DND-41 (cell line): ENCODE measurements around the gene TSSK2.

Source experiments
- ATAC-seq: fragments of 200-7000 bp; cut with Tn5 transposase; 3 replicates; pipeline ENCODE4 v1.9.1; 2021; ENCODE audit warnings: low read depth; ENCODE audit not compliant: insufficient read depth
- DNase-seq: peaks from one replicate; pipeline ENCODE4 v3.0.0-alpha.2; 2020
- H2AFZ ChIP-seq: 2 replicates; pipeline ENCODE4 v1.6.0; 2012; ENCODE audit warnings: low read depth, low read length
- H3K27ac ChIP-seq: 2 replicates; pipeline ENCODE4 v1.5.1; 2012; ENCODE audit warnings: low read length, inconsistent platforms
- H3K27me3 ChIP-seq: fragments of 200-600 bp; sonication (generic); 2 replicates; pipeline ENCODE4 v1.6.0; 2012; ENCODE audit warnings: low read length, mild to moderate bottlenecking, inconsistent platforms; ENCODE audit not compliant: insufficient read depth, poor library complexity
- H3K36me3 ChIP-seq: 2 replicates; pipeline ENCODE4 v1.5.1; 2012; ENCODE audit warnings: low read length, inconsistent platforms; ENCODE audit not compliant: insufficient read depth
- H3K4me1 ChIP-seq: 2 replicates; pipeline ENCODE4 v1.5.1; 2012; ENCODE audit warnings: mild to moderate bottlenecking, low read length; ENCODE audit not compliant: insufficient read depth
- H3K4me2 ChIP-seq: 2 replicates; pipeline ENCODE4 v1.6.0; 2012; ENCODE audit warnings: mild to moderate bottlenecking, moderate library complexity, low read length, inconsistent platforms; ENCODE audit not compliant: insufficient read depth
- H3K4me3 ChIP-seq, 2 experiments: fragments of 200-600 bp in 1 of 2; shearing (Covaris generic) in 1 of 2; 2 replicates each; pipeline ENCODE4 v1.5.1; 2012 to 2016; ENCODE audit warnings: inconsistent platforms in 2 of 2, low read length in 2 of 2, mild to moderate bottlenecking in 2 of 2, low read depth in 1 of 2, moderate library complexity in 1 of 2
- H3K79me2 ChIP-seq: 2 replicates; pipeline ENCODE4 v1.6.0; 2012; ENCODE audit warnings: low read length, inconsistent platforms; ENCODE audit not compliant: insufficient read depth
- H3K9ac ChIP-seq: 2 replicates; pipeline ENCODE4 v1.6.0; 2012; ENCODE audit warnings: low read depth, mild to moderate bottlenecking, inconsistent platforms, low read length, moderate library complexity
- H3K9me3 ChIP-seq: 2 replicates; pipeline ENCODE4 v1.5.1; 2012; ENCODE audit warnings: low read length, moderate library complexity, mild to moderate bottlenecking, inconsistent platforms; ENCODE audit not compliant: insufficient read depth, severe bottlenecking
- H4K20me1 ChIP-seq: 2 replicates; pipeline ENCODE4 v1.6.0; 2012; ENCODE audit warnings: low read length; ENCODE audit not compliant: insufficient read depth
- CTCF ChIP-seq: IDR thresholded peaks from 2 replicates; pipeline ENCODE4 v1.5.1; 2012; ENCODE audit warnings: borderline replicate concordance, low read length, moderate library complexity, mild to moderate bottlenecking; ENCODE audit not compliant: poor library complexity, severe bottlenecking; ENCODE audit errors: extremely low read depth
- EZH2 ChIP-seq: IDR thresholded peaks from 3 replicates; pipeline ENCODE4 v1.6.1; 2012; ENCODE audit warnings: borderline replicate concordance, low read depth, mild to moderate bottlenecking, moderate library complexity, low read length, inconsistent platforms; ENCODE audit not compliant: severe bottlenecking

Gene TSSK2

GRCh38 chr22:19134874-19135273 lies 3.8 kb downstream of the TSSK2 start:
- H2AFZ ChIP-seq = no peak overlapping the region
- H3K4me3 ChIP-seq = no peak overlapping the region
- no peaks in the 10 kb centered on the region for H3K79me2 ChIP-seq
- H3K4me2 ChIP-seq = no peak overlapping the region
- ATAC-seq = no peak
- H3K4me1 ChIP-seq = no peaks in the 10 kb centered on the region
- H3K36me3 ChIP-seq = peaks cover 90% of the 10 kb centered on the region
- H4K20me1 ChIP-seq = peaks cover 43% of the 10 kb centered on the region
- no peak overlapping the region for H3K27ac ChIP-seq
- no peak for DNase-seq
- no peaks in the 10 kb centered on the region for H3K27me3 ChIP-seq
- TF ChIP-seq EZH2 = no peak
- no peak for TF ChIP-seq CTCF
- H3K9me3 ChIP-seq = no peaks in the 10 kb centered on the region
- no peak overlapping the region for H3K9ac ChIP-seq

DNA sequence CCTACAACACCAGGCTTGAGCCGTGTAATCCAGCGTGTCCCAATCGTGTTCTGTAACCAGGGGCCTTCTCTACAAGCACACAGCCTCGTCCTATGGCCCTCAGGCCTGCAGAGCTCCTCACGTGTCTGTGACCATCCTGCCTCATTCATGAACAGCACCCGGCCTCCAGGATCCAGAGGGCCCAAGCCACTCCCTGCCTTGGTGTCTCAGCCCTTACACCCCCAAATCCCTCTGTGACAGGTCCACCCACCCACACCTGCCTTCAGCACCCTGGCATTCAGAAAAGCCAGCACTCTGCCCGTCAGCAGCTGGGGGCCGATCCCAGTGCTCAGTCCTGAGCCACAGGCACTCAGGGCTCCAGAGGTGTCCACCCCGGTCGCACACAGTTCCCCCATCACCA lies 5.8 kb downstream of the TSSK2 start:
- Histone ChIP-seq H3K79me2 (no peaks in the 10 kb centered on the region; the same call in 1 of the 2 replicates), H3K36me3 (peaks cover 96% of the 10 kb centered on the region), H4K20me1 (peaks cover 39% of the 10 kb centered on the region), H3K4me2 (no peak overlapping the region), H3K27ac (no peak overlapping the region), H2AFZ (no peak overlapping the region), H3K4me3 (no peak overlapping the region), H3K9ac (no peak overlapping the region), H3K4me1 (no peaks in the 10 kb centered on the region), H3K9me3 (no peaks in the 10 kb centered on the region), H3K27me3 (no peaks in the 10 kb centered on the region)
- DNase-seq (no peak), ATAC-seq (no peak)
- TF ChIP-seq EZH2 = no peak

DNA sequence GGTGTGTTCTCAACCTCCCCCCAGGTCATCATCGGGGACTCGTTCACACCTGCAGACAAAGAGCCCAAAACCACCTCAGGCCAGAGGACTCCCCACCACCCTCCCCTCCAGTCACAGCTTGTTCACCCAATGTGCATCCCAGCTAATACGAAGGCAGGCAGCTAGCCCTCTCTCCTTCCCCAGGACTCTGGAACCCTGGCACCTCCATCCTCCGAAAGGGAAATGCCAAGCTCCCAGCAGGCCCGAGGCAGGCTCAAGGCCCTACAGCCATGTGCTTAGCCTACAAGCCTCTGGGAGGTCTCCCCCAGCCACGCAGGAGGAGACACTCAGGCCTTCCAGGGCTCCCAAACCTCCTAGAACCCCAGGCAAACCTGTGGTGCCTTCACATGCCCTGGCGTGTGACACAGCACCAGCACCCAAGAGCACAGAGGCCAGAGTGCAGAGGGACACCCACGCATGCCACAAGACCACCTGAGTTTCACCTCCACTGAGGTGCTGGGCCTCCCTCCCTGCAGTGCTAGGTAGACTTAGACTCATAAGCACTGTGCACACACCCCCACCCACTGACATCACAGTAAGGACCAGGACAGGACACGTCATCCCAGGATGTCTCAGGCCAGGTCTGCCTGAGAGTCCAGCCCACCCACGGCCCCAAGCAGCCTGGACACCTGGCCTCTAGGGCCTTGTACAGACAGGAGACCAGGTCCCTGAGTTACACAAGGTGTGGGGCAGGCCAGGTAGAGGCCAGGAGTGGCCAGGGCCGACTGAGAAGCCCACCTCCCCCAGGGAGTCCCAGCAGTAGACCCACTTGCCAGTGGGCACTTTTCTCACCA lies 6.5 kb downstream of the TSSK2 start:
- Histone ChIP-seq H3K9me3 (no peaks in the 10 kb centered on the region), H3K79me2 (peaks cover 4% of the 10 kb centered on the region), H3K36me3 (peaks cover 96% of the 10 kb centered on the region), H3K4me3 (no peak overlapping the region), H3K4me2 (no peak overlapping the region), H4K20me1 (peaks cover 33% of the 10 kb centered on the region), H3K27ac (no peak overlapping the region), H3K4me1 (peaks cover 4% of the 10 kb centered on the region), H3K27me3 (no peaks in the 10 kb centered on the region), H2AFZ (no peak overlapping the region), H3K9ac (no peak overlapping the region)
- TF ChIP-seq EZH2 (no peak), CTCF (no peak)
- ATAC-seq (no peak), DNase-seq (no peak)

GRCh38 chr22:19138217-19139000 lies 7.3 kb downstream of the TSSK2 start:
- TF ChIP-seq CTCF (no peak), EZH2 (no peak)
- peaks cover 90% of the 10 kb centered on the region for H3K36me3 ChIP-seq

More at GRCh38 chr22:19138217-19139000, 7.3 kb downstream of the TSSK2 start:
- H3K9me3 ChIP-seq = no peaks in the 10 kb centered on the region
- H2AFZ ChIP-seq = no peak overlapping the region
- H3K79me2 ChIP-seq = peaks cover 11% of the 10 kb centered on the region
- no peak overlapping the region for H3K4me2 ChIP-seq
- H3K9ac ChIP-seq = no peak overlapping the region
- DNase-seq = no peak
- no peak for ATAC-seq
- no peak overlapping the region for H3K4me3 ChIP-seq
- H3K4me1 ChIP-seq = peaks cover 9% of the 10 kb centered on the region
- H4K20me1 ChIP-seq = peaks cover 29% of the 10 kb centered on the region
- no peak overlapping the region for H3K27ac ChIP-seq
- H3K27me3 ChIP-seq = no peaks in the 10 kb centered on the region
